IPS-11a (cell line): Measurements from ENCODE around the gene MRPL11.
"Not testable (repeated sequence)": the region's sequence is repeated elsewhere in the genome, so short reads cannot be mapped to it uniquely, and the experiment has no call there.

Source experiments
- H3K4me3 ChIP-seq: one replicate; pipeline ENCODE4 v1.5.1; 2013; ENCODE audit warnings: low read depth, low read length, control low read depth

MRPL11 gene

GRCh38 chr11:66467756-66468155 lies 29.1 kb upstream of the MRPL11 start:
- H3K4me3 ChIP-seq, result peak overlapping the region; percentile 58

GRCh38 chr11:66467034-66467659 lies 28.5 kb upstream of the MRPL11 start:
- peak overlapping the region; percentile 58 for H3K4me3 ChIP-seq

- peak within 1 kb of the TSS; percentile 58 for H3K4me3 ChIP-seq
Measured at GRCh38 chr11:66466225-66467033, 27.8 kb upstream of the MRPL11 start, which contains the start of gene PELI3. Gene PELI3, plus strand, starts transcription at chr11:66466905. Its CDS starts 1,224 bp downstream, at chr11:66468129.

GRCh38 chr11:66465373-66466224 lies 27.0 kb upstream of the MRPL11 start:
- peak overlapping the region; percentile 58 for H3K4me3 ChIP-seq

- H3K4me3 ChIP-seq, result no peak overlapping the region
Measured at GRCh38 chr11:66464916-66465315, 26.3 kb upstream of the MRPL11 start.

GRCh38 chr11:66464116-66464515 lies 25.5 kb upstream of the MRPL11 start:
- not testable (repeated sequence) for H3K4me3 ChIP-seq

GRCh38 chr11:66462911-66463310 lies 24.3 kb upstream of the MRPL11 start:
- no peak overlapping the region for H3K4me3 ChIP-seq

- no peak overlapping the region for H3K4me3 ChIP-seq
Measured at GRCh38 chr11:66462010-66462409, 23.4 kb upstream of the MRPL11 start.

- H3K4me3 ChIP-seq, result no peak overlapping the region
Measured at GRCh38 chr11:66459138-66459778, 20.6 kb upstream of the MRPL11 start.

GRCh38 chr11:66457826-66458225 lies 19.2 kb upstream of the MRPL11 start:
- no peak overlapping the region for H3K4me3 ChIP-seq

GRCh38 chr11:66454828-66455227 lies 16.2 kb upstream of the MRPL11 start:
- no peak overlapping the region for H3K4me3 ChIP-seq

GRCh38 chr11:66454247-66454646 lies 15.6 kb upstream of the MRPL11 start:
- no peak overlapping the region for H3K4me3 ChIP-seq

GRCh38 chr11:66451663-66452062 lies 13.0 kb upstream of the MRPL11 start:
- H3K4me3 ChIP-seq, result no peak overlapping the region

GRCh38 chr11:66450560-66450959 lies 11.9 kb upstream of the MRPL11 start:
- no peak overlapping the region for H3K4me3 ChIP-seq

GRCh38 chr11:66448523-66448922 lies 9.9 kb upstream of the MRPL11 start:
- no peak overlapping the region for H3K4me3 ChIP-seq

- H3K4me3 ChIP-seq, result no peak overlapping the region
Measured at GRCh38 chr11:66447012-66447411, 8.4 kb upstream of the MRPL11 start.

GRCh38 chr11:66443602-66444001 lies 5.0 kb upstream of the MRPL11 start:
- H3K4me3 ChIP-seq, result no peak overlapping the region

GRCh38 chr11:66440940-66441282 lies 2.3 kb upstream of the MRPL11 start:
- H3K4me3 ChIP-seq, result not testable (repeated sequence)

GRCh38 chr11:66440101-66440939 lies 1.7 kb upstream of the MRPL11 start:
- not testable (repeated sequence) for H3K4me3 ChIP-seq

- H3K4me3 ChIP-seq, result peak overlapping the region; percentile 88
Measured at GRCh38 chr11:66437979-66438503, 607 bp downstream of the MRPL11 start.
